ENCODE data around the gene KAT5.
"Not testable (repeated sequence)": the region's sequence is repeated elsewhere in the genome, so short reads cannot be mapped to it uniquely, and the experiment has no call there.

The KAT5 gene

GRCh38 chr11:65711785-65712632 is at the start of gene KAT5:
Gene KAT5, plus strand, starts transcription at chr11:65712252. Its CDS starts 16 bp downstream, at chr11:65712268.
- DNase-seq (ENCODE audit: low read depth in 1 of 2, low spot score in 1 of 2), result peak; percentile 95 to 100
- in situ Hi-C loops (cut with HindIII; ENCODE audit: low pct_unique_long_range_greater_than_20kb, low sequenced_read_pairs), result no loop called here
- no peak for TF ChIP-seq JUND (IDR thresholded peaks at IDR 0.05; ENCODE audit: low read depth)

GRCh38 chr11:65662799-65663638 is 49.0 kb upstream of the KAT5 start, which contains the start of gene RELA:
Gene RELA, minus strand, starts transcription at chr11:65662916. Its CDS starts 84 bp downstream, at chr11:65662832.
- in situ Hi-C loops (cut with HindIII; ENCODE audit: low pct_unique_long_range_greater_than_20kb, low sequenced_read_pairs), result no loop called here
- no peak; the same call in 1 of the 2 replicates for TF ChIP-seq JUND (IDR thresholded peaks at IDR 0.05; ENCODE audit: low read depth)

GRCh38 chr11:65663639-65664200 is 48.3 kb upstream of the KAT5 start:
- no peak for DNase-seq (ENCODE audit: low read depth in 1 of 2, low spot score in 1 of 2)
- TF ChIP-seq JUND (IDR thresholded peaks at IDR 0.05; ENCODE audit: low read depth), result no peak
- in situ Hi-C loops (cut with HindIII; ENCODE audit: low pct_unique_long_range_greater_than_20kb, low sequenced_read_pairs), result no loop called here

More at GRCh38 chr11:65662799-65663638, 49.0 kb upstream of the KAT5 start, which contains the start of gene RELA:
- DNase-seq (ENCODE audit: low read depth in 1 of 2, low spot score in 1 of 2), result peak; percentile 88 to 95

DNA sequence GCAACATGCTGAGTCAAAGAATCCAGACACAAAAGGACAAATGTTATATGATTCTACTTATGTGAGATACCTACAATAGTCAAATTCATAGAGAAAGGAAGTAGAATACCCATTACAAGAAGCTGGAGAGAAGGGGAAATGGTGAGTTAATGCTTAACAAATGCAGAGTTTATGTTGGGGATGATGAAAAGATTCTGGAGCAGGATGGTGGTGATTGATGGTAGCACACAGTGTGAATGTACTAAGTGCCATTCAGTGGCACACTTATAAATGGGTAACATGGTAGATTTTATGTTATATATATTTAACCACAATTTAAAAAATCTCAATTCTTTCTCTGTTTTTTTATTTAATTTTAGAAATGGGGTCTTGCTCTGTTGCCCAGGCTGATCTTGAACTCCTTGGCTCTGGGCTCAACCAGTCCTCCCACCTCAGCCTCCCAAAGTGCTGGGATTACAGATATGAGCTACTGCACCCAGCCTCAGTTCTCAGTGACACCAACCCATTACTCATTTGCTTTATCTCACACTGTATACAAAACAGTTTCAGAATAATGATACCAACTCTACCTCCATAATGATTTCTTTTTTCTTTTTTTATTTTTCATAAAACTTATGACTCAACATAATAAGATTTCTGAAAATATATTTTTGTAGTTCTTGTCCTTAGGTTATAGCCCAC is 39.7 kb upstream of the KAT5 start:
- no peak for DNase-seq (ENCODE audit: low read depth in 1 of 2, low spot score in 1 of 2)
- in situ Hi-C loops (cut with HindIII; ENCODE audit: low pct_unique_long_range_greater_than_20kb, low sequenced_read_pairs), result no loop called here

DNA sequence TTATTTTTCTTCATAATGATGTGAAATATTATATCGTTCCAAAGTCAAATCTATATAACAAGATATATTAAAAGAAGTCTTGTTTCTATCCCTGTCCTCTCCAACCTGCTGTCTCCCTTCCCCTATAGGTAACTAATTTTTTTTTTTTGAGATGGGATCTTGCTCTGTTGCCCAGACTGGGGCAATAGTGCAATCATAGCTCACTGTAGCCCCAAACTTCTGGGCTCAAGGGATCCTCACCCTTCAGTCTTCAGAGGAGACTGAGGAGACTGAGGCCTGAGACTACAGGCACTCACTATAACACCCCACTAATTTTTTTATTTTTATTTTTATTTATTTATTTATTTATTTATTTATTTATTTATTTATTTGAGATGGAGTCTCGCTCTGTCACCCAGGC is 39.1 kb upstream of the KAT5 start:
- no peak for TF ChIP-seq JUND (IDR thresholded peaks at IDR 0.05; ENCODE audit: low read depth)
- in situ Hi-C loops (cut with HindIII; ENCODE audit: low pct_unique_long_range_greater_than_20kb, low sequenced_read_pairs), result no loop called here
- no peak for DNase-seq (ENCODE audit: low read depth in 1 of 2, low spot score in 1 of 2)

More for the DNA sequence above, 39.7 kb upstream of the KAT5 start:
- TF ChIP-seq JUND (IDR thresholded peaks at IDR 0.05; ENCODE audit: low read depth), result no peak

GRCh38 chr11:65680192-65680743 is 31.8 kb upstream of the KAT5 start:
- in situ Hi-C loops (cut with HindIII; ENCODE audit: low pct_unique_long_range_greater_than_20kb, low sequenced_read_pairs), result no loop called here
- DNase-seq (ENCODE audit: low read depth in 1 of 2, low spot score in 1 of 2), result no peak
- TF ChIP-seq JUND (IDR thresholded peaks at IDR 0.05; ENCODE audit: low read depth), result no peak

DNA sequence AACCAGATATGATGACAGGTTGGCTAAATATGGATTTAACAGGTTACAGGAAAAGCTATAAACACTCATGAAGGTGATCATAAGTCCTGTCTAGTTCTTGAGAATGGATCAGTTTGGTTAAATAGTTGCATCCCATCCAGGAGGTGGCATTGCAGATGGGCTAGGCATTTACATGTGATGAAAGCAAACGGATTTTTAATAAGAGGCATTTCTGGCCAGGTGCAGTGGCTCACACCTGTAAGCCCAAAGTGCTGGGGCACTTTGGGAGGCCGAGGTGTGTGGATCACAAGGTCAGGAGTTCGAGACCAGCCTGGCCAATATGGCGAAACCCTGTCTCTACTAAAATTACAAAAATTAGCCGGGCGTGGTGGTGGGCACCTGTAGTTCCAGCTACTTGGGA is 28.6 kb upstream of the KAT5 start:
- DNase-seq (ENCODE audit: low read depth in 1 of 2, low spot score in 1 of 2); in situ Hi-C loops (cut with HindIII; ENCODE audit: low pct_unique_long_range_greater_than_20kb, low sequenced_read_pairs): not testable (repeated sequence)

- no peak for DNase-seq (ENCODE audit: low read depth in 1 of 2, low spot score in 1 of 2)
- in situ Hi-C loops (cut with HindIII; ENCODE audit: low pct_unique_long_range_greater_than_20kb, low sequenced_read_pairs), result no loop called here
- TF ChIP-seq JUND (IDR thresholded peaks at IDR 0.05; ENCODE audit: low read depth), result no peak
Observed at GRCh38 chr11:65685981-65686380, 26.1 kb upstream of the KAT5 start.

DNA sequence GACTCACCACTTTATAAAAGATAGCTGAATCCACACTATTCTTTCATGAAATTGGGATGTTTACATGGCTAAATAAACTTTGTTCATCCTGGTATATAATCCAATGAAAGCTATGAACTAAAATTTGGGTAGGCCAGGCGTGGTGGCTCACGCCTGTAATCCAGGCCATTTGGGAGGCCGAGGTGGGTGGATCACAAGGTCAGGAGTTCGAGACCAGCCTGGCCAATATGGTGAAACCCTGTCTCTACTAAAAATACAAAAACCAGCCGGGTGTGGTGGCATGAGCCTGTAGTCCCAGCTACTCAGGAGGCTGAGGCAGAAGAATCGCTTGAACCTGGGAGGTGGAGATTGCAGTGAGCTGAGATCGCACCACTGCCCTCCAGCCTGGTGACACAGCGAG is 20.2 kb upstream of the KAT5 start:
- DNase-seq (ENCODE audit: low read depth in 1 of 2, low spot score in 1 of 2); in situ Hi-C loops (cut with HindIII; ENCODE audit: low pct_unique_long_range_greater_than_20kb, low sequenced_read_pairs): not testable (repeated sequence)

- no peak for TF ChIP-seq JUND (IDR thresholded peaks at IDR 0.05; ENCODE audit: low read depth)
- DNase-seq (ENCODE audit: low read depth in 1 of 2, low spot score in 1 of 2), result peak in 1 of 2 experiments; percentile 53
- in situ Hi-C loops (cut with HindIII; ENCODE audit: low pct_unique_long_range_greater_than_20kb, low sequenced_read_pairs), result no loop called here
Observed at GRCh38 chr11:65692367-65692766, 19.7 kb upstream of the KAT5 start.

GRCh38 chr11:65695459-65696241 is 16.4 kb upstream of the KAT5 start:
- in situ Hi-C loops (cut with HindIII; ENCODE audit: low pct_unique_long_range_greater_than_20kb, low sequenced_read_pairs), result no loop called here
- TF ChIP-seq JUND (IDR thresholded peaks at IDR 0.05; ENCODE audit: low read depth), result no peak
- DNase-seq (ENCODE audit: low read depth in 1 of 2, low spot score in 1 of 2), result peak in 1 of 2 experiments; percentile 65
